Embryonic facial prominence (tissue), 1 donor: ENCODE results near the gene BORCS6.
A peak's percentile ranks its signal among the peaks of the same experiment; 100 is the strongest.
"Not testable (repeated sequence)": the region's sequence is repeated elsewhere in the genome, so short reads cannot be mapped to it uniquely, and the experiment has no call there.

Source experiments
- DNase-seq: peaks from one replicate; pipeline ENCODE4 v3.0.0-alpha.2; 2016; ENCODE audit errors: extremely low spot score

BORCS6 gene

GRCh38 chr17:8173056-8173870 lies 16.7 kb downstream of the BORCS6 start:
- DNase-seq = peak; percentile 96

- DNase-seq = not testable (repeated sequence)
Observed at GRCh38 chr17:8170186-8170585, 19.8 kb downstream of the BORCS6 start.

GRCh38 chr17:8167526-8167925 lies 22.5 kb downstream of the BORCS6 start:
- no peak for DNase-seq

GRCh38 chr17:8166731-8167130 lies 23.2 kb downstream of the BORCS6 start:
- DNase-seq = no peak

GRCh38 chr17:8164815-8165131 lies 25.2 kb downstream of the BORCS6 start:
- no peak for DNase-seq

GRCh38 chr17:8163978-8164814 lies 25.8 kb downstream of the BORCS6 start:
- no peak for DNase-seq

GRCh38 chr17:8162997-8163977 lies 26.7 kb downstream of the BORCS6 start:
- DNase-seq = no peak

GRCh38 chr17:8162233-8162996 lies 27.6 kb downstream of the BORCS6 start, which contains the start of gene VAMP2:
Gene VAMP2 (minus strand): TSS chr17:8162948. CDS start chr17:8162879, 69 bp downstream.
- DNase-seq = no peak

- DNase-seq = no peak
Observed at GRCh38 chr17:8161289-8162232, 28.4 kb downstream of the BORCS6 start.

- no peak for DNase-seq
Observed at GRCh38 chr17:8160741-8161221, 29.2 kb downstream of the BORCS6 start.

- no peak for DNase-seq
Observed at GRCh38 chr17:8160224-8160577, 29.8 kb downstream of the BORCS6 start.

GRCh38 chr17:8159459-8160223 lies 30.3 kb downstream of the BORCS6 start:
- no peak for DNase-seq

GRCh38 chr17:8159032-8159400 lies 31.0 kb downstream of the BORCS6 start:
- DNase-seq = no peak

- no peak for DNase-seq
Observed at GRCh38 chr17:8158267-8159031, 31.5 kb downstream of the BORCS6 start.

- DNase-seq = peak; percentile 100
Observed at GRCh38 chr17:8156246-8156992, 33.6 kb downstream of the BORCS6 start.

GRCh38 chr17:8155996-8156245 lies 34.1 kb downstream of the BORCS6 start:
- DNase-seq = no peak

- no peak for DNase-seq
Observed at GRCh38 chr17:8155231-8155995, 34.6 kb downstream of the BORCS6 start.
